ENCODE measurements around the gene ABHD16B. TPM values are rescaled to one million over a fixed set of nuclear protein-coding genes. Genes with fewer than 3 reads are reported as not detected.

Gene ABHD16B
- total and polyA plus RNA-seq, 2 of the 13 experiments (the other 11 are each of a cell fraction or from before 2014, with no cell fraction given): not detected

DNA sequence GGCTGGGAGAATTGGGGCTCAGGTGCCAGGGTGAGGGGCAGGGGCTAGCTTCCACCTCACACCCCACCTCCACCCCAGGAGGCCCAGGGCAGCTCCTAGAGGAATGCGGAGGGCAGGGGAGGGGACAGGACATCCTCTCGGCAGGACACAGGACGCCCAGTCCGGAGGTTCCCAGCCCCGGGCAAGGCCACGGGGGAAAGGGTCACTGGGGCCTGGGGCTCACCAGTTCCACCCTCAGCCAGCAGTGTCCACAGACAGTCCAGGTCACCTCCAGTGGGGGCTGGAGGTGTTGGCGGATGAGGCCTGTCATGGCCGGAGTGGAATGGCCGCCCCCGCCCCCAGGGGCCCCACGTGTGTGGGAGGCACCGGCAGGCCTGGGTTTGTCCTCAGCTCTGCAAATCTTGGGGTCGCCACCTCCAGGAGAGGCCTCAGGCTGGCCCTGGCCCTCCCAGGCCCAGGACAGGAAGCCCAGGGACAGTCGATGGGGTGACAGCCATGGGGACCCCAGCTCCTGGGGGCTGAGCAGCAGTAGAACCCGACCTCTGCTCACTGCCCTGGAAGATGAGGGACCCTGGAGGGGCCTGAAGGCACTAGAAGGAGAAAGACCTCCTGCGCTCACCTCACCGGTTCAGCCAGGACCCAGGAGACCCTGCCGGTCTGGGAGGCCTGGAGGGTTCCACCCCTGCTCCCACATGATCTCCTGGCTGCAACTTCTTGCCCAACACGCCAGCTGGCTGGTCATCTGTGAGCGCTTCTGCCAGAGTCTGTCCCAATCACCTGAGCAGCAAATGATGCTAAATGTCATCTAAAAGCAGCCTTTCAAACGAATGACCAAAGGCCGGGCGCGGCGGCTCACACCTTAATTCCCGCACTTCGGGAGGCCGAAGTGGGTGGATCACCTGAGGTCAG is 13.0 kb upstream of the ABHD16B start (continued):
- no peak; the same call in 1 of the 2 replicates for TF ChIP-seq POLR2G (IDR thresholded peaks at IDR 0.05; ENCODE audit: low read depth, low read length)
- TF ChIP-seq ZNF512B (CRISPR knock-in tag; IDR thresholded peaks at IDR 0.05; ENCODE audit: borderline replicate concordance): no peak
- no peak for TF ChIP-seq ZNF180 (CRISPR knock-in tag; IDR thresholded peaks at IDR 0.05; ENCODE audit: borderline replicate concordance, low read depth)
- TF ChIP-seq ZNF468 (CRISPR knock-in tag; IDR thresholded peaks at IDR 0.05): no peak
- no peak for TF ChIP-seq MBD4 (IDR thresholded peaks at IDR 0.05; ENCODE audit: borderline replicate concordance, low read length)
- TF ChIP-seq RBM22 (optimal IDR thresholded peaks at IDR 0.05; ENCODE audit: low read length): no peak
- TF ChIP-seq SRY (CRISPR knock-in tag; IDR thresholded peaks at IDR 0.05): no peak
- no peak for TF ChIP-seq POLR2AphosphoS5 (IDR thresholded peaks at IDR 0.05; ENCODE audit: low read depth, low read length)
- TF ChIP-seq, protein P1, sequence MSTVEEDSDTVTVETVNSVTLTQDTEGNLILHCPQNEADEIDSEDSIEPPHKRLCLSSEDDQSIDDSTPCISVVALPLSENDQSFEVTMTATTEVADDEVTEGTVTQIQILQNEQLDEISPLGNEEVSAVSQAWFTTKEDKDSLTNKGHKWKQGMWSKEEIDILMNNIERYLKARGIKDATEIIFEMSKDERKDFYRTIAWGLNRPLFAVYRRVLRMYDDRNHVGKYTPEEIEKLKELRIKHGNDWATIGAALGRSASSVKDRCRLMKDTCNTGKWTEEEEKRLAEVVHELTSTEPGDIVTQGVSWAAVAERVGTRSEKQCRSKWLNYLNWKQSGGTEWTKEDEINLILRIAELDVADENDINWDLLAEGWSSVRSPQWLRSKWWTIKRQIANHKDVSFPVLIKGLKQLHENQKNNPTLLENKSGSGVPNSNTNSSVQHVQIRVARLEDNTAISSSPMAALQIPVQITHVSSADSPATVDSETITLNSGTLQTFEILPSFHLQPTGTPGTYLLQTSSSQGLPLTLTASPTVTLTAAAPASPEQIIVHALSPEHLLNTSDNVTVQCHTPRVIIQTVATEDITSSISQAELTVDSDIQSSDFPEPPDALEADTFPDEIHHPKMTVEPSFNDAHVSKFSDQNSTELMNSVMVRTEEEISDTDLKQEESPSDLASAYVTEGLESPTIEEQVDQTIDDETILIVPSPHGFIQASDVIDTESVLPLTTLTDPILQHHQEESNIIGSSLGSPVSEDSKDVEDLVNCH (CRISPR knock-in tag; IDR thresholded peaks at IDR 0.05): no peak
- TF ChIP-seq, protein P2, sequence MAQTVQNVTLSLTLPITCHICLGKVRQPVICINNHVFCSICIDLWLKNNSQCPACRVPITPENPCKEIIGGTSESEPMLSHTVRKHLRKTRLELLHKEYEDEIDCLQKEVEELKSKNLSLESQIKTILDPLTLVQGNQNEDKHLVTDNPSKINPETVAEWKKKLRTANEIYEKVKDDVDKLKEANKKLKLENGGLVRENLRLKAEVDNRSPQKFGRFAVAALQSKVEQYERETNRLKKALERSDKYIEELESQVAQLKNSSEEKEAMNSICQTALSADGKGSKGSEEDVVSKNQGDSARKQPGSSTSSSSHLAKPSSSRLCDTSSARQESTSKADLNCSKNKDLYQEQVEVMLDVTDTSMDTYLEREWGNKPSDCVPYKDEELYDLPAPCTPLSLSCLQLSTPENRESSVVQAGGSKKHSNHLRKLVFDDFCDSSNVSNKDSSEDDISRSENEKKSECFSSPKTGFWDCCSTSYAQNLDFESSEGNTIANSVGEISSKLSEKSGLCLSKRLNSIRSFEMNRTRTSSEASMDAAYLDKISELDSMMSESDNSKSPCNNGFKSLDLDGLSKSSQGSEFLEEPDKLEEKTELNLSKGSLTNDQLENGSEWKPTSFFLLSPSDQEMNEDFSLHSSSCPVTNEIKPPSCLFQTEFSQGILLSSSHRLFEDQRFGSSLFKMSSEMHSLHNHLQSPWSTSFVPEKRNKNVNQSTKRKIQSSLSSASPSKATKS (CRISPR knock-in tag; IDR thresholded peaks at IDR 0.05): no peak

Data from HepG2 (cell line).